ENCODE results near the gene ZFYVE9.
"Not testable (repeated sequence)": the region's sequence is repeated elsewhere in the genome, so short reads cannot be mapped to it uniquely, and the experiment has no call there.

ZFYVE9 gene

GRCh38 chr1:52150445-52150844 is 8.6 kb downstream of the ZFYVE9 start:
- DNase-seq: not testable (repeated sequence)

GRCh38 chr1:52150946-52151345 is 9.1 kb downstream of the ZFYVE9 start:
- no peak for DNase-seq

- no peak for DNase-seq
Observed at GRCh38 chr1:52152572-52152971, 10.7 kb downstream of the ZFYVE9 start.

GRCh38 chr1:52153010-52153409 is 11.1 kb downstream of the ZFYVE9 start:
- no peak for DNase-seq

GRCh38 chr1:52153898-52154297 is 12.0 kb downstream of the ZFYVE9 start:
- DNase-seq: no peak

- no peak for DNase-seq
Observed at GRCh38 chr1:52156460-52156859, 14.6 kb downstream of the ZFYVE9 start.

- DNase-seq: no peak
Observed at GRCh38 chr1:52157582-52157981, 15.7 kb downstream of the ZFYVE9 start.

- DNase-seq: no peak
Observed at GRCh38 chr1:52158218-52158617, 16.3 kb downstream of the ZFYVE9 start.

GRCh38 chr1:52159033-52159789 is 17.3 kb downstream of the ZFYVE9 start:
- DNase-seq: no peak

- DNase-seq: no peak
Observed at GRCh38 chr1:52162947-52163346, 21.1 kb downstream of the ZFYVE9 start.

- no peak for DNase-seq
Observed at GRCh38 chr1:52164604-52165003, 22.7 kb downstream of the ZFYVE9 start.

GRCh38 chr1:52166996-52167753 is 25.3 kb downstream of the ZFYVE9 start:
- no peak for DNase-seq

GRCh38 chr1:52168373-52169080 is 26.6 kb downstream of the ZFYVE9 start:
- DNase-seq: no peak

- DNase-seq: not testable (repeated sequence)
Observed at GRCh38 chr1:52171149-52171548, 29.3 kb downstream of the ZFYVE9 start.

- DNase-seq: no peak
Observed at GRCh38 chr1:52179073-52179472, 37.2 kb downstream of the ZFYVE9 start.

- DNase-seq: no peak
Observed at GRCh38 chr1:52180176-52180575, 38.3 kb downstream of the ZFYVE9 start.

GRCh38 chr1:52181759-52182158 is 39.9 kb downstream of the ZFYVE9 start:
- not testable (repeated sequence) for DNase-seq

GRCh38 chr1:52182328-52182727 is 40.4 kb downstream of the ZFYVE9 start:
- not testable (repeated sequence) for DNase-seq

GRCh38 chr1:52182874-52183400 is 41.0 kb downstream of the ZFYVE9 start:
- DNase-seq: no peak

- DNase-seq: no peak
Observed at GRCh38 chr1:52186449-52186848, 44.6 kb downstream of the ZFYVE9 start.

- DNase-seq: no peak
Observed at GRCh38 chr1:52189898-52190480, 48.1 kb downstream of the ZFYVE9 start.

GRCh38 chr1:52190500-52191252 is 48.8 kb downstream of the ZFYVE9 start:
- DNase-seq: no peak

All from SHP77 treated with DMSO at 0.1 percent for 48 hours (cell line).